NCI-H226 (cell line): Measurements from ENCODE around the gene THRAP3.

Experiments used
- DNase-seq: peaks from one replicate; pipeline ENCODE4 v3.0.0-alpha.2; 2015

THRAP3 gene

DNA sequence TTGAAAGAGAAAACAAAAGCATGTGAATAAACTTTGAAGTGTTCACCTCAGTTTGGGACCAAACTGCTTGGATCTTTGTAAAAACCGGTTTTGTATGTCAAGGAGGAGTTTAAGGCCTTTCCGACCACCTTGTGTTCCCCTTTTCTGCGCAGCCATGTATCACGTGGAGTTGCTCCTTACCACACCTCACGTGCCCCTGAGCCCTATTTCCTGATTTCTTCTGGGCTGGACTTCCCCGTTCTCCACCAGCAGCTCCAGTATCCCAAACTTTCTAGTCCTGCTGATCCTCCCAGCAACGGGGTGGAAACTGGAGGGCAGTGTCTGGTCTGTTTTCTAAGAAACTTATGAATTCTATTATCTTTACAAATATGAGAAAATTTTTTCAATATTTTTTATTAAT, 80.3 kb downstream of the THRAP3 start:
- no peak for DNase-seq

DNA sequence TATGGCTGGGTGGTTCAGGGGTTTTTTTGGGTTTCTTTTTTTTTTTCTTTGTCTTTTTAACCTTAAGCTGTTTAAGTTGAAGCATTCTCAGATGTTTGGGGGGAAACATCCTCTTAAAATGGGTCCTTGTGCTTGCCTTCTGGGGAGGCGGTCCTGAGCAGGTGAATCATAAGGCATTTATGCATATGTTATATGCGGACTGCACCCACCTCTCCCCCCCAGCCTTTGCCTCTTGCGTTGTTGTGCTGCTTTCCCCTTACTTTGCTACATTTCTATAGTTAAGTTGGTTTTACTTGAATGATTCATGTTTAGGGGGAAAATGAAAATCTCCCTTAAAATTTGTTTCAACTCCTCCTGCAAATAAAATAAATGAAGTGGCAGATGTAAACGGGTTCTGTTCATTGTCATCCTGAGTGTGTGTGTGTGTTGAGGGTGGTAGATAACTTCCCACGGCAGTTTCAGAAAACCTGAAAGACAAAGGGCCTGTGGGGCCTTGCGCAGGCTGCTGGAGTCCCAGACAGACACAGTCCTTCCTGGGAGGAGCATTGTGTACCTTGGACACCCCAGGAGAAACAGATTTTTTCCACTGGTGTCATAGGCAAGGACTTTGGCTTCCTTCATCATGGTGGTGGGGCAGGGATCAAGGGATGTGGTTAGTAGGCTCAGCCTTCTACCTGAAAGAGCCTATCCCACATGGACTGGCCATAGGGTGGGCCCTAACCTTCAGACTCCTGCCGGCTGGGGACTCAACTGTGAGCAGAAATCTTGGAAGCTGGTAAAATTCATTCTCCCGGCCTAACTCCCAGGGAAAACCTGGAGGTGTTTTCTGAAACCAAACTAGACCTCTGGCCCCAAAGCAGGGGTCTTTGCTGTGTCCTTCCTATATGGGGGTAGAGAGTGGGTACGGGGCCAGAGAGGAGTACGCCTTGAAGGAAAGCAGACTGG, 81.0 kb downstream of the THRAP3 start:
- DNase-seq = no peak

DNA sequence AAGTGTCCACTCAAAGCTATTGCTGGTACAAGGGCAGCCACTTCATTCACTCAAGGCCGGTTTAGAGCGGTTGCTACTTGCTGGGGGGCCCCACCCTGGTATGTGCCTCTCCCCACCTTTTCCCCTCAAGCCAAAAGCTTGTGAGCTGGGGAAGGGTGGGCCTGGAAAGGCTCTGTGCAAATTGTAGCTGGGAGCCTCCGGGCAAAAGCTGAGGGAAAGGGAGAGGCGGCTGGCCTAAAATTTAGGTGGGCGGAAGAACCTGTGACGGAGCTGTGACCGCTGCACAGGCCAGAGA, 81.6 kb downstream of the THRAP3 start:
- DNase-seq = peak; percentile 28

DNA sequence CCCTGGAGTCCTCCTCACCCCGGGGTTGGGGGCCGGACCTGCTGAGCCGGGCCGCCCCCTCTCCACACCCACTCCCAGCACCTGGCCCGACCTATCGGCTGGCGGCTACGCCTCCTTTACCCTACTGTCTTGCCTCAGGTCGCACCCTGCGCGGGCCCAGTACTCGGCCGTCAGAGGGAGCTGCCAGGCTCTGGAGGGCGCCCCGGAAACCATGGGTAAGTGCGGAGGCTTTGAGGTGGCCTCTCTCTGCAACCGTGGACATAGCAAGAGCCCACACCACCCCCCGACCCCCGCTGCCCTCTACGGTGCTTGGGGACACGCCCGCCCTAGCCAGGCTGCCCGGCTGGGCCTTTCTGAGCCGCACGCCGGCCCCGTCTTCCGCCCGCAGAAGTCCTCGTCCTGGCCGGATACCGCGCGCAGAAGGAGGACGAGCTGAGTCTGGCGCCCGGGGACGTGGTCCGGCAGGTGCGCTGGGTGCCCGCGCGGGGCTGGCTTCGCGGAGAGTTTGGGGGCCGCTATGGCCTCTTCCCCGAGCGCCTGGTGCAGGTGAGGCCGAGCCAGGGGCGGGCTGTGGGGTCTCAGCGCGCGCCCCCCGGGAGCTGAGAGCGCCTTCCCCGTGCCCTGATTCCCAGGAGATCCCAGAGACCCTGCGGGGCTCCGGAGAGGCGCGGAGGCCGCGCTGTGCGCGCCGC, 82.1 kb downstream of the THRAP3 start, which contains the start of gene SH3D21:
Gene SH3D21, plus strand, starts transcription at position 159 of the 692 bp plus-strand sequence. Its CDS starts 53 bp downstream, at position 212.
- peak; percentile 59 for DNase-seq

DNA sequence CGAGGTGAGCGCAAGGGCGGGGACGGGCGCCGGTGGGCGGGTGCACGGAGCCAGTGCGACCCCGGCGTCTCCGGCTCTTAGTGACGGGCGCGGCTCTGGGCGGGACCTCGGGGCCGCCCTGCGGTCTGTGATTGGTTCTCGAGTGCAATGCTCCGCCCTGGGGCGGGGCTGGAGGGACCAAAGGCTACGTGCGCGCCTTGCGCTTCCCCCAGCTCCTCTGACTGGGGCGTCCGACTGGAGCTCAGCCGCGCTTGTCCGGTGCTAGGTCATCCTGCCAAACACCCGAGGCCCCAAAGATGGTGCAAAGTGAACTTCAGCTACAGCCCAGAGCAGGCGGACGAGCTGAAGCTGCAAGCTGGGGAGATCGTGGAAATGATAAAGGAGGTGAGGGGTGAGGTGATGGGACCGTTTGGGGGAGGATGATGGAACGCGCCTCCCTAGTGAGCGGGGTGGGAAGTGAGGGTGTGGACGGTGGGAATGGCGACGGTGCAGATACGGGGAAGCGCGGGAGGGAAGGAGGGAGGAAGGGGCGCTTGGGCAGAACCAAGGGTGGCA, 82.7 kb downstream of the THRAP3 start:
- peak; percentile 93 for DNase-seq

DNA sequence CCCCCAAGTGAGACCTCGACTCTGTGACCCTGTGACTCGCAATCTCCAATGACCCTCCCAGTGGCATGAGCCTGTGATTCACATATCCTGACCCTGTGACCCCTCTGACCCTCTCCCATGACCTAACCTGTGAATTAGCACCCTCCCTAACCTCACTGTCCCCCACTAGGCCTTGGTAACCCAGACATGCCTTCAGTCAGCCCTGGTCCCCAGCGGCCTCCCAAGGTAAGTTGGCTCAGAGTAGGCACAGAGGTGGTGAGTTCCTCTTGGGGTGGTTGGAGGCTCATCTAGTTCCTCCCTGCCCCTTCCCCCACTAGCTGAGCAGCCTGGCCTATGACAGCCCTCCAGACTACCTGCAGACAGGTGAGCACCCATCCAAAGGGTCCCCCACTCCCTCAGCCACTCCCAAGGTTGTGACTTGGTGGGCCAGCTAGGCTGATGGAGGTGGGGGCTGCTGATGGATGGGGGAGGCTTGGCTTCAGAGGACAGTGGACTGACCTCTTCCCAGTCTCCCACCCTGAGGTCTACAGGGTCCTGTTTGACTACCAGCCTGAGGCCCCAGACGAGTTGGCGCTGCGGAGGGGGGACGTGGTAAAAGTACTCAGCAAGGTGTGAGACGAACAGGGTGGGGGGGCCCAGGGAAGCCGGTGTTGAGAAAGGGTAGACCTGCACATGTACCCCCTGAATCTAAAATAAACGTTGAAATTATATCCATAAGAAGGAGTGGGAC, 83.5 kb downstream of the THRAP3 start:
- no peak for DNase-seq

DNA sequence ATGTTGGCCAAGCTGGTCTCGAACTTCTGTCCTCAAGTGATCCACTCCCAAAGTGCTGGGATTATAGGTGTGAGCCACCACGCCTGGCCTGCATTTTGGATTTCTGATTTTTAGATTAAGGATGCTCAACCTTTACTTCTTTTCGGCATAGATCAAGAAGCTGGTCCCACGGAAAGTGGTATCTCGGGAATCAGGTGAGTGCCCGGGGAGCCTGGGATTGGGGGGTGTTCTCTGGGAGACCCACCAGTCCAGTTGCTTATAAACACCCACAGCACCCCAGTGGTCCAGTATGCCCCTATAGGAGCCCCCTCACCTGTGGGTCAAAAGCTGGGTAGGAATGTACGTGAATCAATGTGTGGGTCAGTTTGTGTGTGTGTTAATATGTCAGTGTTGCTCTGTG, 85.2 kb downstream of the THRAP3 start:
- no peak for DNase-seq

DNA sequence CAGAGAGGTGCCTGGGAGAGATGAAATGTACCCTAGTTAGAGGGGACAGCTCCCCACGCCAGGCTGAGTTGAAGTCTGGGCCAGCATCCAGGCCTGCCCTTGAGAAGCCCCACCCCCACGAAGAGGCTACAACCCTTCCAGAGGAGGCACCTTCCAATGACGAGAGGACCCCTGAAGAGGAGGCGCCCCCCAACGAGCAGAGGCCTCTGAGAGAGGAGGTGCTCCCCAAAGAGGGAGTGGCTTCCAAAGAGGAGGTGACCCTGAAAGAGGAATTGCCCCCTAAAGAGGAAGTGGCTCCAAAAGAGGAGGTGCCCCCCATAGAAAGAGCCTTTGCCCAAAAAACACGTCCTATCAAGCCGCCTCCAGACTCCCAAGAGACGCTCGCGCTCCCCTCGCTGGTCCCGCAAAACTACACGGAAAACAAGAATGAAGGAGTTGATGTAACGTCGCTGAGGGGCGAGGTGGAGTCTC, 96.1 kb downstream of the THRAP3 start:
- DNase-seq = no peak

DNA sequence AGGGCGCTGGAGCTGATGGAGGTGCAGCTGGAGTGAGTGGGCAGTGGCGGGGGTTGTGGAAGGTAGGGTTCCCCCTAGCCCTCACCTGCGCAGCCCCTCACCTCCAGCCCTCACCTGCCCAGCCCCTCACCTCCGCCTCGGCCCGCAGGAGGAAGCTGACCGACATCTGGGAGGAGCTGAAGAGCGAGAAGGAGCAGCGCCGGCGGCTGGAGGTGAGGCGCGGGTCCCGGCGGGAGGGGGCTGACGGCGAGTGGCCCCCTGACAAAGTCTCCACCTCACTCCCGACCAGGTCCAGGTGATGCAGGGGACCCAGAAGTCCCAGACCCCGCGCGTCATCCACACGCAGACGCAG, 96.5 kb downstream of the THRAP3 start:
- no peak for DNase-seq

DNA sequence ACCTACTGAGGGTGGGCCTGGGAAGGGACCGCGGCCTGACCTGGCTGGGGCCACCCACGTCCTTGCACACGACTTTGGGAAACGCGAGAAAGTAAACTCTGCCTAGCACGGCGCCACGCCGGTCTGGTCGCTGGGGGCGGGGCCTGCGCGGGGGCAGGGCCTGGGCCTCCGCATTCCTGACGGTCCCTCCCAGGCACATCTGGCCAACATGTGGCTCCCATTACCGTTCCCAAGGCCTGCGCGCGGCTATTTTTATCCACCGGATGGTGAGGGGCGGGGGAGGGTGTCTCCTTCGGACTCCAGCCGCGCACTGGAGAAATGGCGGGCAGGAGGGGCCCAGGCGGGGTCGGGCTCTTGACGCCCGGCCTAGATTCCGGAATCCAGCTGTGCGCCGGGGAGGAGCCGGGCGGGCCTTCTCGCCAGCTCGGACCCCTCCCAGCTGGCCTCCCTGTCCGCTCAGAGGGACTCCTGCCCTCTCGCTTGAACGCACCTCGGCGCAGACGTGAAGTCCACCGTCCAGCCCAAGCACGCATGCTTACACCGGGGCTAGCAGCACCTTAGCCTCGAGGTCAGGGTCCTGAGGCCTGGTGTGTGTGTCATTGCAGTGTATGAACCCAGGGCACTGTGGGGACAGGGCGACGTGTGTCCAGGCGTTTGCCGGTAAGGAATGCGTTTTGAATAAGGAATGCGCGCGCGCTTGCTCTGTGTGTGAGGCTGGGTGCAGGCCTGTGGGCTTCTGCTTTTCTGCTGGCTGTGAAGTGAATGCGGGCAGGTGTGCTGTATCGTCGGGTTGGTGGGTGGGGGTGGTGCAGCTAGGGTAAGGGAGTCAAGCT, 97.1 kb downstream of the THRAP3 start:
- DNase-seq = no peak

DNA sequence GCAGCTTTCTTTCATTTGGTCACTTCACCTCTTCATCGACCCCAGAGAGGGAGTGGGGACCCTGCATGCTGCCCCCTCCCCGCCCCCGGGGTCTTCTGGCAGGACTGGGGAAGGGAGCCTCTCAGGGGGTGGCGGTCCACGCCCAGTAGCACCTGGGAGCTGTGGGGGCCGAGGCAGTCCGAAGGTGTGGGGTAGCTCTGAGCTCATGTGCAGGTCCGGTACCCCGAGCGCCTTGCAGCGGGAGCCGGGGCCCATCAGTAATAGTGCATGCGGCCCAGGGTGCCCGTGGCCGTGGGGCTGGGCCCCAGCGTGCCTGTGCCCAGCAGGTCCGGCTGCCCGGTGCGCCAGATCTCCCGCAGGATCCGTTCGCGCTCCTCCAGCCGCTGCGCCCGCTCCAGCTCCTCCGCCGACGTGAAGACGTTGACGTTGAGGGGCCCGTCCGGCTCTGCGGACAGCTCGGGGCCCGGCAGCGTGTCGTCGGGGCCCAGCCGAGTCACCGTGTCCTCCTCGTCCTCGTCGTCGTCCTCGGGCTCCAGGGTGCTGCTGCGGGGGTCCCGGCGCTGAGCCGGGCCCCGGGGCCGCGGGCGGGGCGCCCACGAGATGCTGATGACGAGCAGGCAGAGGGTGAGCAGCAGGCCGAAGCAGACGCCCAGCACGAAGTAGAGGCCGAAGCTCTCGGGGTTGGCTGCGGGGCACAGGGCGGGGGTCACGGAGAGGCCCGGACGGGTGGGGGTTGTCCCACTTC, 98.0 kb downstream of the THRAP3 start:
- no peak for DNase-seq

DNA sequence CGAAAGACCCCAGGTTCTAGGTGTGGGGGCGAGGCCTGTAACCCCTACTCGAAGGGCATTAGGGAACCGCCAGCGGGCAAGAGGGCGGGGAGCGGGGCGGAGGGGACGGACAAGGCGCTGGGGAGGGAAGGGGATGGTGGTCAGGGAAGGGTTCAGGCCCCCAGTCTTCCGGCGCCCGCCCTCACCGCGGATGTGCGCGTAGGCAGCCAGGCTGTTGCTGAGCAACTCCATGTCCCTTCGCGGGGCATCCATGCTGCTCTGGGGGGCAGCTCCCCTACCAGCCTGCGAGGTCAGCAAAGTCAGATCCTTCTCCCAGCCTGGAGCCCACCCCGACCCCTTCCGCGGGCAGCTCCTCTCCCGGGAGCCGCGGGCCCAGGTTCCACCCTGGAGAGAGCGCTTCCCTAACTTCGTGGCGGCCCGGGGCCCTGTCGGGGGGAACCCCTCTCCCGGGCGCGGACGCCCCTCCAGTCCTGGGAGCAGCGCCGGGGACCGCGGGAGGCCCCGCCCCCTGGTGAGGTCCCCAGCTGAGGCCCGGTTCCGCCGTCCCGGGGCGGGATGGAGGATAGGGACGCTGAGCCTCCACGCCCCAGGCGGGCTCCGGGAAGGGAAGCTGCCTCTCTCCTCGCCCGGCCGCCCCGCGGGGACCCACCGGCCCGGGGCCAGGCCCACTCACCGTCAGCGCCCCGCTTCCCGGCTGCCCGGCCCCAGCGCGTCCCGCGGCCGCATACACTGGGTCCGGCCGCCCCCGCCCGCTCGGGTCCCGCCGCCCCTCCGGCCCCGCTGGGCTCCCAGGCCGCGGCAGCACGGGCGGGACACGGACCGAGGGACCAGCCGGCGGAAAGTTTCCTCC, 98.8 kb downstream of the THRAP3 start:
- no peak for DNase-seq

DNA sequence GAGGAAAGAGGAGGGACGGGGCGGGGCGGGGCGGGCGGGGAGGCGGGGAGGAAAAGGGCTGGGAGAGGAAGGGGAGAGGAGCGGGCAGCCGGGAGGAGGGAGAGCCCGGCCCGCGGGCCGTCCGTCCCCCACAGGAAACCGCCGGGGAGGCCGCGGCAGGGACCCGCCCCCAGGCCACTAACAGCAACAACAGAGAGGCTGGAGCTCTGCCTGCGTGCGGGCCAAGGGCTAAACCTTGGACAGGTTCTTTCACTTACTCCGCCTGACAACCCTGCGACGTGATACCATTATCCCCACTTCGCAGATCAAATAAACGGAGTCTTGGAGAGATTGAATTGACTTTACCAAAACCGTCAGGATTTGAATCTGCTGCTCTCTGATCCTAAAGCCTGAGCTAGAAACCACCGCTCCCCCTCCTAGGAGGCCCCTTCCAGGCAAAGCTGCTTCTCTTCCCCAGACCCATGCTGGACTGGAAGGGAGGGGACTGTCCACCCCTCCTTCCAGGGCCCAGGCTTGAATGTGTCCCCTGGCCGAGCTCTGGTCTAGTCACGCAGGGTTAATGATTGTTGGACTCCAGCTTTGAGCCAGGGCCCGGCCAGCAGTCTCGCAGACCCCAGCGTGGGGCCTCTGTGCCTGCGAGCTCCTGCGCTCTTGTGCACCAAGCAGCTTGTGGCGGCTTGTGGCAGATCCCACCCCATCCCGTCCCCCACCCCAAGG, 99.6 kb downstream of the THRAP3 start, which contains the start of gene EVA1B:
Gene EVA1B, minus strand, starts transcription at position 10 of the 717 bp plus-strand sequence. CDS start 608 bp downstream, outside the sequence.
- peak; percentile 70 for DNase-seq

DNA sequence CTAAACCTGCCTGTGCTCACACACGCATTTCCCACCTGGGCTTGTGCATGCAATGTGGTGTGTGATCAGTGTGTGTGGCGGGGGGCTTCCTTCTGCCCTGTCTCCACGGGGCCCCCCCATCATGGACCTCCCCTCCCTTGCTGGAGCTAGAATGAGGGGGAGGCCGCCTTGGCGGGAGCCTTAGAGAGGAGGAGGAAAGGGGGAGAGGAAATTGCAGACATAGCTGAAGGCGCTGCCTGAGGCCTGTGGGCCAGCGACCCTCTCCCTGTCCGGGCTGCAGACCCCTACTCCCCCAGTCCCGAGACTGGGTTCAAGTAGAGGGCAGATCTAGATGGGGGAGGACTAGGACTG, 100.1 kb downstream of the THRAP3 start:
- DNase-seq = no peak

DNA sequence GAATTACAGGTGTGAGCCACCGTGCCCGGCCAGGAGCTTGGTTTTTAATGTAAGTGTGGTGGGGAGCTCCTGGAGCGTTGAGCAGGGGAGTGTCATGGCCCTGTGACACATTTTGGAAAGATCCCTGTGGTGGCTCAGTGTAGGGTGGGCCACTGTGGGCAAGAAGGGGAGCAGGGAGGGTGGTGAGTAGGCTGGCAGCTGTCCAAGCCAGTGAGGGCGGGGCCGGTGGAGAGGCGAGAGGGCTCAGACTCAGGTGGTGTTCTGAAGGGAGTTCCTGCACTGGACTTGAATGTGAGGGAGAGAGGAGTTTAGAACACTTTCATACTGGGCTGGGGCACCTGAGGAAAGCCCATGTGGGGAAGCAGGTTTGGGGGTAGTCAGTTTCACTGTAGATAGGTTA, 102.3 kb downstream of the THRAP3 start:
- DNase-seq = no peak

DNA sequence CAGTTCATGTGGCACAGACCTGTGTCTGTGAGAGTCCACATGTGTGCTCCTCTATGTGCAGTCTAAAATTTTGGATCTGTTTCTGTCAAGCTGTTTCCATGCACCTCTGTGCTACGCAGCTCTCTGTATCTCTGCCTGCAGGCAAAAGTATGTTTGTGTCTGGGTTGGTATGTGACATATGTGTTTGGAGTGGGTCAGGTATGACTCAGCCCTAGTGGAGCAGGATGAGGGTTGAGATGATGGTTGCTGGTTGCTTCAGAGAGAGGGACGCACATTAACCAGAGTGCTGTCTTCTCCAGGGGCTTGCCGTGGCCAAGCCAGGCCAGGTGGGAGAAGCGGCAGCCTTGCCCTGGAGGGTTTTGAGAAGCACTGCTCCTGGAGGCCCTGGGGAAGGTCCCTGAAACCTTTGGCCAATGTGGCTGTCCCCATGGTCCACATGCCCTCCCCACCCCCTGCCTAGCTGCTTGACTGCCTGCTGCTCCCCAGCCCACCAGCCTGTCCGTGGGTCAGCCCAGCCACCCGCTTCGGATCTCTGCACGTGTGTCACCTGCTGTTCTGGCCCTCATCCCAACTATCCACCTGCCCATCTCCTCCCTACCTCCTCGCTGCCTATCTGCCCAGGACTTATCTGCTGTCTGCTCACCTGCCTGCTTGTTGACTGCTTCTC, 103.3 kb downstream of the THRAP3 start:
- DNase-seq = peak; percentile 41

DNA sequence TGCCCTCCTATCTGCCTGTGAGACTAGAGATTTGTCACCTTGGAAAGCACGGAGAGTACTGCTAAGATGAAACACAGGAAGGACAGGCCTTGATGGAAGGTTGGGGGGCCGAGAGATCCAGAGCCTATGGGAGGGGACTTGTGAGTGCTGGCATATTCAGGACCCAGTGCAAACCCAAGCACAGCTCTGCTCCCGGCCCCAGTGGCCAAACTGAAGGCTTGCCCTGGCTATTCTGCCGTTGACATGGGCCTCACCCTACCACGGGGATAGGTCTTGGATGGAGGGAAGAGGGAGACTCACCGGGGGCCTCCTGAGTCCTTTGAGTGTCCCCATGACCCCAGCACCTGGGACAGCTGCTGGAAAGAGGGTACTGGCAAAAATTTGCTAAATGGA, 103.8 kb downstream of the THRAP3 start:
- DNase-seq = no peak

DNA sequence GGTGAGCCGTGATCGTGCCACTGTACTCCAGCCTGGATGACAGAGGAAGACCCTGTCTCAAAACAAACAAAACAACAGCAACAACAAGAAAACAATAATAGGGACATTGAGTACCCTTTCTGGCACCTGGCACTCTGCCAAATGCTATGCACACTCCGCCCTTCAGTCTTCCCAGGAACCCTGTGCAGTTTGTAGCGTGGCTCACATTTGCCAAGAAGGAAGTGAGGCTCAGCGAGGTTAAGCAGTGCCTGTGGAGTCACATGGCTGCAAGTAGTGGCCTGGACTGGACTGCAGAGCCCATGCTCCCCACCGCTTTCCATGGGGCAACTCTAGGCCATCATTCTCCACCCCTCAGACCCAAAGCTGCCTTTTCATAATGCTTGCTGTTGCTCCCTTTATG, 104.5 kb downstream of the THRAP3 start:
- DNase-seq = no peak

DNA sequence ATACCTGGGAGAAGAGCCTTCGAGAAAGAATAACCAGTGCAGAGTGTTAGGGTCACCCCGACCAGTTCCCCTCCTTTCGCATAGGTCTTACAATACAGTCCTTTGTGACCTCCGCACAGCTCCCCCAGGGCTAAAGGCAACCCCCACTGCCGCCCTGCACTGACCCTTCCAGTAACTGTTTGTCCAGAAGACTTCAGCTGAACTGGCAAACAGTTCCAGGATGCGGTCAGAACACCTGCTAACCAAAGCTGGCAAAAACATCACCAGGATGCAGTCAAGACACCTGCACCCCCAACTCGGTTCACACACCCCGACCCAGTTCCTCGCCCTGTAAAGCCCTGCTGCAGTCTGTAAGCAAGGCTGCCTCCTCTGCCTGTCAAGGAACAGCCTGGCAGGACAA, 105.6 kb downstream of the THRAP3 start:
- no peak for DNase-seq
